NCI-H526 (cell line): ENCODE data around the gene ADAMTS16.

ENCODE experiments used
- DNase-seq, 2 experiments: peaks; one replicate each; lab custom pipeline; 2025; lab: John Stamatoyannopoulos, UW

ADAMTS16 gene

DNA sequence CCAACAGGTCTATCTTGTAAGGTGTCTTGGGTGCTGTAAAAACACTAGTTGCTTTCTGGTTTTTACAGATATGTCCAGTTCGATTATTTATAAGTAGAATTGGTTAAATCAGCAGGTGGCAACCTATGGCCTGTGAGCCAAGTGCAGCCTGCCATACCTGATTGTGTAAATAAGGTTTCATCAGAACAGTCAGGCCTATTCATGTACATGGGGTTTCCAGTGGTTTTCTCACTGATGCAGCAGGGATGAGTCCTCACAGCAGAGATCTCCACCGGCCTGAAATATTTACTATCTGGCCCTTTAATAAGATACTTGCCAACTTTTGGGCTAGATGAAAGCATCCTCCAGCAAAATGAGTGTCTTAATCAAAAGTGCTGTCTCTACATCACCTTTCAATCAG, 149.4 kb downstream of the ADAMTS16 start:
- DNase-seq = no peak

GRCh38 chr5:5290674-5291334, 150.7 kb downstream of the ADAMTS16 start:
- DNase-seq = no peak

DNA sequence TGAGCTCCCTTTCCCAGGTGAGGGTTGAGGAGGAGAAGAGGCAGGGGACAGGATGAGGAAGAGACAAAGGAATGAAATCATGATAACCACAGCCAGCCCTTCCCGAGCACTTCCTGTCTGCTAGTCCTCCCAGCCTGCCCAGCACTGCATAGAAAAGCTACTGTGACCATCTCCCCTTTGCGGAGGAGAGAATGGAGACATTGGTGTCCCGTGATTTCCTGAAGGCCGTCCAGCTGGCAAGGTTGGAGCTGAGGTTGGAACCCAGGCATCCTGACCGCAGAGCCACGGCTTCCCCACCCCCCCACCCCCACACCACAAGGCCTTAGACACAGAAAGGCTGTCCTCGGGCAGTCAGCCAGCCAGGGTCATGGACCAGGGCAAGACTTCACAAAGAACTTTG, 151.2 kb downstream of the ADAMTS16 start:
- no peak for DNase-seq

DNA sequence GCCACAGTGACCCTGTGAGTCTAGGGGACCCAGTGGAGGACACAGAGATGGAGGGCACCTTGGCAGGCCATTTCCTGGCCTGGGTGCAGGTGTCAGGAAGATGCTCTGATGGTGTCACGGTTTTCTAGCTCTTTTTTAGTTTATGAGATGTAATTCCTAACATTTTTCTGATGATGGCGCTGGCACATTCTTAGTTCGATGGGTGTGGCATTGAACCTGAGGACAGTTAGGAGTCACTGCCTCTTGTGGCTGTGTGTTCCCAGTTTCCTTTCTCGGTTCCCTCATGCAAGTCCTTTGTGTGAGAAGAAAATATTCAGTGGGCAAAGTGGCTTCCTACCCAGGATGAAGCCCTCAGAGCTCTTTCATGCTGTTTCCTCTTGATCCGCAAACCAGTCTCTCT, 152.9 kb downstream of the ADAMTS16 start:
- DNase-seq = no peak

GRCh38 chr5:5294429-5294828, 154.3 kb downstream of the ADAMTS16 start:
- DNase-seq = no peak

- no peak for DNase-seq
Observed at GRCh38 chr5:5295351-5295750, 155.2 kb downstream of the ADAMTS16 start.

DNA sequence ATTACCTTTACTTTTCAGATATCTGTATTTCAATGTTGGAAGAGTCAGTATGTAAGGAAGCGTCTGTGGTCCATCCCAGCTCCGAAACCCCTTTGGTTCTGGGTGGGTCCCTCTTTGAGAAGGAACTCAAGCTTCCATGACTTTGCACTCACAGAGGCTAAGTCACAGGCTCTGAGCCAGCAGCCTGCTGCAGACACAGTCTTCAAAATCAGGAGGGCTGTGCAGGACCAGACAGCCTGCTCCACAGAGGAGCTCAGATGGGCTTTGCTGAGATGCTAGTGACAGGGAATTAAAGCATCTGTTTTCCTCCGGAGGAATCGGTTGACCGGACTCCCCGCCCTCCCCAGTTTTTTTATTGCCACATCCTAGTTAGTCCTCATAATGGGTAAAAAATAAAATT, 155.9 kb downstream of the ADAMTS16 start:
- DNase-seq = no peak

DNA sequence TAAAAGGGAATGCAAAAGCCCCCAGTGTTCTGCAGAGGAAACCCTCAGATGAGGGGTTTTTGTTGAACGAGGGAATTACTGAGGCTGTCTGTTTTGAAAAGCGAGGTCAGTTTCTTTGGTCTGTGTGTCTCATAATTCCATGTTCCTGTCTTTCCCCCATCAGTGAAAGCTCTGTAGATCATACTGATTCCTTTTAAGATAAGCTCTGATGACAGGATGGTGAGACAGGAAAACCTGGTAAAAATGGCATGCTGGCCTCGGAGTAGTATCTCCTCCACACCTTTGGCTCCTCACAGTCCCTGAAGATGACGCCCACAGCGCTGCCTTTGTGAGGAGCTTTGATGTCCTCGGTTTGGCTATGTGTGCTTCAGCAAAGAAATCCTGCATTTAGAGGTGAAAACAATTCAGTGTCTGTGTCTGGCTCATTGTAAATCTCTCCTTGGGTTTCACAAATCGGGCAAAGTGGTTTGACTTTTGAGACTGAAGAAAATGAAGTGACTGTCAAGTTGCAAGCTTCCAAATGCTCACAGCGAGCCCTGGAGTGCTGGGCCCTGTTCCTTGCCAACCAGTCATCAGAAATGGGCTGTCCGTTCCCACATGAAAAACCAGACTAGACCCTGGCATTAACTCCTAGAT, 157.4 kb downstream of the ADAMTS16 start:
- no peak for DNase-seq

GRCh38 chr5:5298068-5298633, 158.0 kb downstream of the ADAMTS16 start:
- peak; percentile 80 to 90 for DNase-seq

DNA sequence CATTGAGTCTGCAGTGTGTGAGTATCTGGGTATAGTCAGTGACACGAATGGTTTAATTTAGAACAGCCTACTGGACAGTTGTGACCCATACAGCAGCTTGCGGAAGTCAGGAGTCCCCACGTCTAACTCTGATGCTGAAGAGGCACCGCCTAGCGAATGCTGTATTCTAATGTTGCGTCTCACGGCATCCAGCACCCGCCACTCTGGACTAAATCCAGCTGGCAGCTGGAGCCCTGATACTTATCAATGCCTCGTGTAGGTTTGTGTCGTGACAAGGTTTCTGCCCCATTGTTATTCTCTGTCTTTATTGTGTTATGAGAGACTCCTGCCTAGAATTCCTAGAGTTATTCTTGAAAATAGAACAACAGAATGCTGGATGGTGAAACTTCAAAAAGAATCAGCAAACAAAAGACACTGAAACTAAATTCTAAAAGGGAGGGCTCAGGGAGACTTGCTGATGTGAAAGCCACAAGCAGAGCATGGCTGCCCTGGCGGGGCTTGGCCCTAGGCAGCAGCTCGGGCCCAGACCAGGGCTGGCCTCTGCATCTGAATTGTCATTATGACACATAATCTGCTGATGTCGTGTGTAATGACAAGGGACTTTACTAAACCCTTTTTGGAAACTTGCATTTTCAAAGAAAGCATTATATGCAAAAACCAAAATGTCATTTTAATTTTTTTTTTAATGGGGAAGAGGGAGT, 158.9 kb downstream of the ADAMTS16 start:
- DNase-seq = peak in 1 of 2 experiments; percentile 43

- no peak for DNase-seq
Observed at GRCh38 chr5:5301176-5301575, 161.0 kb downstream of the ADAMTS16 start.

- DNase-seq = no peak
Observed at GRCh38 chr5:5302201-5302600, 162.1 kb downstream of the ADAMTS16 start.

DNA sequence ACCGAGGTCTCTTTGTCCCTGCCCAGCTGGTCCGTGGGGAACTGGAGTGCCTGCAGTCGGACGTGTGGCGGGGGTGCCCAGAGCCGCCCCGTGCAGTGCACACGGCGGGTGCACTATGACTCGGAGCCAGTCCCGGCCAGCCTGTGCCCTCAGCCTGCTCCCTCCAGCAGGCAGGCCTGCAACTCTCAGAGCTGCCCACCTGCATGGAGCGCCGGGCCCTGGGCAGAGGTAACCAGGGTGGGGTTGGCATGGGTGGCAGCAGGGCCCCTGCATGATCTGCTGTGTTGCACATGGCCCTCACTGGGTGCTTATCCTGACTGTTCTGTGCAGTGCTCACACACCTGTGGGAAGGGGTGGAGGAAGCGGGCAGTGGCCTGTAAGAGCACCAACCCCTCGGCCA, 163.1 kb downstream of the ADAMTS16 start:
- no peak for DNase-seq

- no peak for DNase-seq
Observed at GRCh38 chr5:5304361-5305020, 164.4 kb downstream of the ADAMTS16 start.

- DNase-seq = no peak
Observed at GRCh38 chr5:5306696-5307095, 166.6 kb downstream of the ADAMTS16 start.

- no peak for DNase-seq
Observed at GRCh38 chr5:5308319-5308718, 168.2 kb downstream of the ADAMTS16 start.

- no peak for DNase-seq
Observed at GRCh38 chr5:5309645-5310044, 169.5 kb downstream of the ADAMTS16 start.

- no peak for DNase-seq
Observed at GRCh38 chr5:5313101-5313635, 173.0 kb downstream of the ADAMTS16 start.

DNA sequence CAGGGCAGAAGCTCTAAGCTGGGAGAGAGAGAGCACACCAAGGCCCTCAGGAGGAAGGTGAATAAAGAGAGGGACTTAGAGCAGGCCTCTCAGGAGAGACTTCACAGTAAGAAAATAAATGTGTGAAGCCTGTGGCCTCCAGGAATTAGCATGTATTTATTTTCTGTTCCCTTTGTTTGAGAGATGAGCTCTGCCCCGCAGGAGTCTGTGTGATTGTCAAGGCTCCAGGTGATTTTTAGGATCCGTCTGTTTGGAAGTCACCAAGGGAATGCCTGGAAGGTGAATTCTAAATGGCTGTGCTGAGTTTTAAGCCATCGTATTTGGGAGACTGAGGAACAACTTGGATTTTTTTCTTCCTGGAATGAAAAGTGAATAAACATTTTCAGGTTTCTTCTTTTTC, 174.0 kb downstream of the ADAMTS16 start:
- DNase-seq = no peak

DNA sequence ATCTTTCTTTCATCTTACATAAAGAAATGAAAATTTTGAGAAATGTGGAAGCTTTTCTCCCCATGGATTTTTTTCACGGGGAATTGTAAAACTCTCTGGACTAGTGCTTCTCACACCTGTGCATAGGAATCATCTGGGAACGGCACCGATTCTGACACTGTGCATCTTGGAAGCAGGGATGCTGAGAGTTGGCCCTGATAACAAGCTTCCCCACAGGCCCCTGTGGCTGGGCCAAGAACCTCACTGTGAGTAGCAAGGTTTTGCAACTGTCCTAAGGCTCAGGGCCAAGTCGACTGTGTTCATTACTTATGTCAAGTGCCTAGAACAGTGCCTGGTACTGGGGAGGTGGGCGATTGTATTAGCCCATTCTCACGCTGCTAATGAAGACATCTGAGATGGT, 174.5 kb downstream of the ADAMTS16 start:
- no peak for DNase-seq

GRCh38 chr5:5315068-5315980, 175.2 kb downstream of the ADAMTS16 start:
- no peak for DNase-seq
